Subcutaneous adipose tissue (tissue), 4 donors: Measurements from ENCODE around the gene HDDC3. TPM values are rescaled to one million over a fixed set of nuclear protein-coding genes. Genes with fewer than 3 reads are reported as not detected.

Source experiments
- CTCF ChIP-seq: fragments of 450-650 bp; IDR thresholded peaks from one replicate; pipeline ENCODE4 v1.5.1; 2016; ENCODE audit warnings: low read depth, mild to moderate bottlenecking, control low read depth, antibody characterized with exemption, moderate library complexity
- total RNA-seq, 4 donors: library from RNA; depleted of rRNA; stranded (reverse); fragments of >200 nt; gene quantifications; one replicate each; pipeline ENCODE4 v1.1.0, GENCODE V29; 2016

Gene HDDC3
- total RNA-seq, 4 donors from 2014 or later, result 15.6 to 42.4 (median 17.1) TPM

GRCh38 chr15:90905306-90906180 is 26.8 kb downstream of the HDDC3 start:
- TF ChIP-seq CTCF, result no peak

DNA sequence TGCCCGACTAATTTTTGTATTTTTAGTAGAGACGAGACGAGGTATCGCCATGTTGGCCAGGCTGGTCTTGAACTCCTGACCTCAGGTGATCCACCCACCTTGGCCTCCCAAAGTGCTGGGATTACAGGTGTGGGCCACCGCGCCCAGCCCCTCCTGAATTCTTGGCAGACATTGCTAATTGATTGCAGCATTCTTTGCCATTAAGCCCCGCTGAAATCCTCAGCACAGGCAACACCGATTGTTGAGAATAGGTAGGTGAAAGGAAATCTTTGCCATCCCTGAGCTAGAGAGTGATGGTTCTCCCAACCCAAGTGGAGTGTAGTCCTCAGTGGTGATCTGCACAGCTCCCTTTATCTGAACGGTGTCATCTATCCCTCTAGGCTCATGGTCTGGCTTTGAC is 27.6 kb downstream of the HDDC3 start:
- no peak for TF ChIP-seq CTCF

DNA sequence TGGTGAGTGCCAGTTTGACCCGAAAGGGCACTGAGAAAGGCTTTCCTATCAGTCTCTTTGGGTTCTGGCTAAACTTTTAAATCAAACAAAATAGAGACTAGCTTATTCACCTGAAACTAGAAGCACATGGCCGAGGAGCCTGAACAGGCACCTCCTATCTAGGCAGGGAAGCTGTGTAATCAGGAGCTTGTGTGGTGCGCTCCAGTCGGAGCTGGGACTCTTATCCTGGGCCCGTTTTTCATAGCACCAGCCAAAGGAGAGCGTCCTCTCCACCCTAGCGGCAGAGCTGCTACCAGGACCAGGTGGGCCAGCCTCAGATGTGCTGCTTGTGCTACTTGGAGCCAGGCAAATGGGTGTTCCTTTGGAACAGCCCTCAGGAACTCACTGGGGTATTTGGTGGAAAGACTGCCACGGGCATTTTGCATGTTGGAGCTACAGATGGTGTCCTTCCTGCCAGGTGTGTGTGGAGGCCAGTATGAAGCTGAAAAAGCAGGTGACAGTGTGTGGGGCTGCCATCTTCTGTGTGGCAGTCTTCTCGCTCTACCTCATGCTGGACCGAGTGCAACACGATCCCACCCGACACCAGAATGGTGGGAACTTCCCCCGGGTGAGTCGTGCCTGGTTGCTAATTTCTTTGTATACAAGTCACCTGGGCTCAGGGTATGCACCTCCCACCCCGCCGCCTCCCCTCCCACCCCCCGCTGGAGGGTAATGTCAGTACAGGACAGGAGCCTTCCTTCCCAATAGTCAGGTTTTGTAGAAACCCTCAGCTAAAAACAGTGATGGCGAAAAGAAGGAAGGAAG is 28.4 kb downstream of the HDDC3 start:
- no peak for TF ChIP-seq CTCF

DNA sequence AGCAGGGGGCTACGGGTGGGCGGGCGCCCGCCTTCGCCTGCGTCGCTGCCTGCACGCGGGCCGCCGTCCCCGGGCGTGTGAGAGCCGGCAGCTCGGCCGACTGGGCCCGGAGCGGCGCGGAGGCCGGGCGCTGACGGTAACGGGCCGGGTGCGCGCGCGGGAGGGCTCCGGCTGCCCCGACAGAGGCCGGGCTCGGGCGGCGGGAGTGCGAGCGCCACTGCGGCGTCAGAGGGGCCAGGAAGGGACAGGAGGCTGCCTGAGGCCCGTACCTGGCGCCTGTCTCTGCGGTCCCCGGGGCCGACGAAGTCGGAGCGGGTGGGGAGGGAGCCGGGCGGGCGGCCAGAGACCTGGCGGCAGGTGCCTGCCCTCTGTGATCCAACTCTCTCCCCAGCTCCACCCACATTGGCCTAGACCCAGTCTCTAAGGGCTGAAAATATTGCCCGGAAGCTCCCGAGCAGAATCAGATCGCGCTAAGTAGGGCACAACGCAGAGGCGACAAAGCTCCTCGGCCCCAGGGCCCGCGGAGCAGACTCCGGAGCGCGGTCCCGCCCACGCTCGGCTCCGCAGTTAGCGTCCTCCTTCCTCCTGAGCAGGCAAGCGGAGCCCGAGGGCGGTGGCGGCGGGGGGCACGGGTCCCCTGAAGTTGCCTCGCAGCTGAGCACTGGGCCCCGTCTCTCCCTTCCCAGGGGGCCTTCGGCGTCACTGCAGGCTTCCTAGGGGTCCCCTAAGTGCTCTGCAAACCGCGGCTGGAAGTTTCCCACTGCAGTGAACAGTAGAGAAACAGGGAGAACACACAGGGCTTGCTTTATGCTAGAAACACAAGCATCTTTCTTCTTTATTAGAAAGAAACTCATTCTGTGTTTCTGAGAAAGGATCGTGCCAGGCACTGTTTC is 29.3 kb downstream of the HDDC3 start, which contains the start of gene MAN2A2:
MAN2A2 (plus strand) TSS at position 463 of the 893 bp plus-strand sequence. CDS start 906 bp downstream, outside the sequence.
- no peak for TF ChIP-seq CTCF

DNA sequence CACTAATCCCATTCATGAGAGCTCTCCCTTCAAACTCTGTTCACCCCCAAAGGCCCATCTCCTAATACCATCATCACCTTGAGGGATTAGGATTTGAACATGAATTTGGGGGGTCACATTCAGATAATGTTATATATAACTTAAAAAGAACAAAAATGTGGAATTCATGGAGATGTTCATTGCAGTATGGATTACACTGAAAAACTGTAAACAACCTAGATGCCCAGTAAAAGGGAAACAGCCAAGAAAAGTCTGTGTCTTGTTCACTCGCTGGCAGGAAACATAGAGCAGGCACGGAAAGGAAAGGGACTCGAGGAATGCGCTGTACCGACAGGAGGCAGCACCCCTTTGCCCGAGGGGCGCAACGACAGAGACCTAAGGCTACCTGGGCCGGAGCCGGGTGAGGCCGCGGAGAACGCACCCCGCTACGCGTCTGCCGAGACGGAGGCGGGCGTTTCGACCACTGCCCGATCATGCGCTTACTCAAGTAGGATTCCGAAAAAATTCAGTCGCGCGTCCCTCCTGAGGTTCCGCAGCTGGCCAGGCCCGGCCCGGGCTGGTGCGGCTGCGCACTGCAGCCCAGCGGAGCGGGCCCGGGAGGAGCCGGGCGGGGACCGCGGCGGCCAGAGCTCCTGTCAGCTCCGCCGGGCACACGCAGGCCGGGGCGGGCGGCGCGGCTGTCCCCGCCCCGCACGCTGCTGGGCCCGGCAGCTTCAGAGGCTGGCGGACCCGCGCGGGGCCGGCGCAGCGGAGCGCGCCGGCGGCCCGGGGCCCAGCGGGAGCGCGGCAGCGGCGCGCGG is 30.1 kb downstream of the HDDC3 start:
- no peak for TF ChIP-seq CTCF

DNA sequence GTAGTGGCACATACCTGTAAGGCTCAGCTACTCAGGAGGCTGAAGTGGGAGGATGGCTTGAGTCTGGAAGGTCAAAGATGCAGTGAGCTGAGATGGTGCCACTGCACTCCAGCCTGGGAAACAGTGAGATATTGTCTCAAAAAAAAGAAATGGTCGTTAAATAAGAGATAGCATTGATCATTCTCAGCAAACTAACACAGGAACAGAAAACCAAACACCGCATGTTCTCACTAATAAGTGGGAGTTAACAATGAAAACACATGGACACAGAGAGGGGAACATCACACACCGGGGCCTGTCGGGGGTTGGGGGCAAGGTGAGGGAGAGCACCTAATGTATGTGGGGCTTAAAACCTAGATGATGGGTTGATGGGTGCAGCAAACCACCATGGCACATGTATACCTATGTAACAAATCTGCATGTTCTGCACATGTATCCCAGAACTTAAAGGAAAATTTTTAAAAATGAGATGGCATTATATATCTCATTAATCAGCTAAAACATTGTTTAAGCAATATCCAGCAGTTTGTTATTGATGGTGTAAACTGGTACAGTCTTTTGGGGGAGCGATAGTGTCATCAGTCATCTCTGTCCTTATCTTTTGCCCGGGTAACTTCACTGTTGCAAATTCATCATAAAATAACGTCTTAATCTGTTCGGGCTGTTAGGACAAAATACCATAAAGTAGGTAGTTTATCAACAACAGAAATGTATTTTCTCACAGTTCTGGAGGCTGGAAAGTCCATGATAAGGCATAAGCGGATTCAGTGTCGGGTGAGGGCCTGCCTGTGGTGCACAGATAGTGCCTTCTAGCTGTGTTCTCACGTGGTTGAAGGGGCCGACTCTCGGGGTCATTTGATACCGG is 30.9 kb downstream of the HDDC3 start:
- no peak for TF ChIP-seq CTCF
